Glomerular visceral epithelial cell (primary cell): ENCODE data around the gene TINCR.
"Not testable (repeated sequence)": the region's sequence is repeated elsewhere in the genome, so short reads cannot be mapped to it uniquely, and the experiment has no call there.

Experiments
- DNase-seq: peaks from one replicate; pipeline ENCODE4 v3.0.0-alpha.2; 2016; ENCODE audit errors: extremely low spot score

The TINCR gene

GRCh38 chr19:5567360-5567969, at the start of gene TINCR:
TSS of gene TINCR (minus strand) at chr19:5567953.
- DNase-seq, result no peak

GRCh38 chr19:5617080-5617479, 49.3 kb upstream of the TINCR start:
- no peak for DNase-seq

GRCh38 chr19:5615756-5616327, 48.1 kb upstream of the TINCR start:
- no peak for DNase-seq

- no peak for DNase-seq
These were observed 45.4 kb upstream of the TINCR start for GRCh38 chr19:5612891-5613865.

GRCh38 chr19:5609881-5610448, 42.2 kb upstream of the TINCR start:
- no peak for DNase-seq

- not testable (repeated sequence) for DNase-seq
These were observed 41.0 kb upstream of the TINCR start for GRCh38 chr19:5608766-5609165.

GRCh38 chr19:5608291-5608690, 40.5 kb upstream of the TINCR start:
- no peak for DNase-seq

GRCh38 chr19:5607318-5608275, 39.8 kb upstream of the TINCR start:
- DNase-seq, result no peak

- DNase-seq, result no peak
These were observed 37.6 kb upstream of the TINCR start for GRCh38 chr19:5605362-5605761.

GRCh38 chr19:5603626-5604025, 35.9 kb upstream of the TINCR start:
- DNase-seq, result no peak

- no peak for DNase-seq
These were observed 33.0 kb upstream of the TINCR start for GRCh38 chr19:5600797-5601196.

GRCh38 chr19:5595745-5596144, 28.0 kb upstream of the TINCR start:
- no peak for DNase-seq

- no peak for DNase-seq
These were observed 27.4 kb upstream of the TINCR start for GRCh38 chr19:5595129-5595528.

- DNase-seq, result no peak
These were observed 26.8 kb upstream of the TINCR start for GRCh38 chr19:5594521-5594950.

GRCh38 chr19:5593343-5594255, 25.8 kb upstream of the TINCR start:
- no peak for DNase-seq

GRCh38 chr19:5592531-5593342, 25.0 kb upstream of the TINCR start:
- no peak for DNase-seq

- DNase-seq, result no peak
These were observed 23.7 kb upstream of the TINCR start for GRCh38 chr19:5591476-5591875.

- no peak for DNase-seq
These were observed 23.1 kb upstream of the TINCR start for GRCh38 chr19:5590865-5591154.

GRCh38 chr19:5590151-5590864, 22.6 kb upstream of the TINCR start:
- no peak for DNase-seq
